ENCODE results near the gene NECAB2.

- TF ChIP-seq, protein P1, sequence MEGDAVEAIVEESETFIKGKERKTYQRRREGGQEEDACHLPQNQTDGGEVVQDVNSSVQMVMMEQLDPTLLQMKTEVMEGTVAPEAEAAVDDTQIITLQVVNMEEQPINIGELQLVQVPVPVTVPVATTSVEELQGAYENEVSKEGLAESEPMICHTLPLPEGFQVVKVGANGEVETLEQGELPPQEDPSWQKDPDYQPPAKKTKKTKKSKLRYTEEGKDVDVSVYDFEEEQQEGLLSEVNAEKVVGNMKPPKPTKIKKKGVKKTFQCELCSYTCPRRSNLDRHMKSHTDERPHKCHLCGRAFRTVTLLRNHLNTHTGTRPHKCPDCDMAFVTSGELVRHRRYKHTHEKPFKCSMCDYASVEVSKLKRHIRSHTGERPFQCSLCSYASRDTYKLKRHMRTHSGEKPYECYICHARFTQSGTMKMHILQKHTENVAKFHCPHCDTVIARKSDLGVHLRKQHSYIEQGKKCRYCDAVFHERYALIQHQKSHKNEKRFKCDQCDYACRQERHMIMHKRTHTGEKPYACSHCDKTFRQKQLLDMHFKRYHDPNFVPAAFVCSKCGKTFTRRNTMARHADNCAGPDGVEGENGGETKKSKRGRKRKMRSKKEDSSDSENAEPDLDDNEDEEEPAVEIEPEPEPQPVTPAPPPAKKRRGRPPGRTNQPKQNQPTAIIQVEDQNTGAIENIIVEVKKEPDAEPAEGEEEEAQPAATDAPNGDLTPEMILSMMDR (IDR thresholded peaks at IDR 0.05; ENCODE audit: borderline replicate concordance, extremely low read depth, low read length, poor library complexity, severe bottlenecking), result no peak
- TF ChIP-seq EZH2 (IDR thresholded peaks at IDR 0.05; ENCODE audit: borderline replicate concordance, low read depth, low read length, severe bottlenecking), result no peak
Observed at GRCh38 chr16:84036982-84037425, 69.0 kb downstream of the NECAB2 start.
